SK-N-MC (cell line): ENCODE results near the gene ORC3.
"Not testable (repeated sequence)": the region's sequence is repeated elsewhere in the genome, so short reads cannot be mapped to it uniquely, and the experiment has no call there.

Experiments
- EZH2 ChIP-seq: fragments of 200-600 bp; sonication (generic); IDR thresholded peaks from one replicate; pipeline ENCODE4 v1.6.1; 2017; ENCODE audit warnings: antibody characterized with exemption
- FOXP2 ChIP-seq: optimal IDR thresholded peaks from 2 replicates; pipeline ENCODE3; 2011; ENCODE audit warnings: mild to moderate bottlenecking, moderate library complexity; ENCODE audit not compliant: insufficient read depth; ENCODE audit errors: extremely low read length, control extremely low read depth
- POLR2AphosphoS5 ChIP-seq: IDR thresholded peaks from 2 replicates; pipeline ENCODE4 v1.6.1; 2012; ENCODE audit warnings: mild to moderate bottlenecking, low read depth, low read length, borderline replicate concordance

GRCh38 chr6:87696817-87697216, 106.9 kb downstream of the ORC3 start:
- TF ChIP-seq FOXP2, POLR2AphosphoS5, EZH2: not testable (repeated sequence)
